Measurements from ENCODE around the gene CDK5R1.
A peak's percentile ranks its signal among the peaks of the same experiment; 100 is the strongest.
"Not testable (repeated sequence)": the region's sequence is repeated elsewhere in the genome, so short reads cannot be mapped to it uniquely, and the experiment has no call there.

The CDK5R1 gene

GRCh38 chr17:32486701-32487472 lies at the start of gene CDK5R1:
CDK5R1 (plus strand) TSS chr17:32486993; CDS start chr17:32487621, 628 bp downstream.
- peak; percentile 63 for DNase-seq (ENCODE audit: low read depth)

- no peak for DNase-seq (ENCODE audit: low read depth)
These were observed 46.1 kb upstream of the CDK5R1 start for GRCh38 chr17:32440722-32441121.

GRCh38 chr17:32441886-32442285 lies 44.9 kb upstream of the CDK5R1 start:
- no peak for DNase-seq (ENCODE audit: low read depth)

GRCh38 chr17:32443827-32444300 lies 42.9 kb upstream of the CDK5R1 start:
- DNase-seq (ENCODE audit: low read depth), result no peak

- peak; percentile 99 for DNase-seq (ENCODE audit: low read depth)
These were observed 42.3 kb upstream of the CDK5R1 start, which contains the start of gene PSMD11 for GRCh38 chr17:32444301-32445073. PSMD11 (plus strand) TSS chr17:32444510; CDS start chr17:32444524, 14 bp downstream.

GRCh38 chr17:32445074-32445415 lies 41.7 kb upstream of the CDK5R1 start:
- DNase-seq (ENCODE audit: low read depth), result no peak

GRCh38 chr17:32445497-32445896 lies 41.3 kb upstream of the CDK5R1 start:
- no peak for DNase-seq (ENCODE audit: low read depth)

GRCh38 chr17:32445971-32446370 lies 40.8 kb upstream of the CDK5R1 start:
- DNase-seq (ENCODE audit: low read depth), result no peak

GRCh38 chr17:32446949-32447348 lies 39.8 kb upstream of the CDK5R1 start:
- DNase-seq (ENCODE audit: low read depth), result no peak

- no peak for DNase-seq (ENCODE audit: low read depth)
These were observed 36.8 kb upstream of the CDK5R1 start for GRCh38 chr17:32449963-32450362.

GRCh38 chr17:32450379-32450778 lies 36.4 kb upstream of the CDK5R1 start:
- DNase-seq (ENCODE audit: low read depth), result not testable (repeated sequence)

GRCh38 chr17:32451879-32452278 lies 34.9 kb upstream of the CDK5R1 start:
- no peak for DNase-seq (ENCODE audit: low read depth)

GRCh38 chr17:32452281-32452680 lies 34.5 kb upstream of the CDK5R1 start:
- DNase-seq (ENCODE audit: low read depth), result no peak

- no peak for DNase-seq (ENCODE audit: low read depth)
These were observed 33.4 kb upstream of the CDK5R1 start for GRCh38 chr17:32453370-32453769.

GRCh38 chr17:32458371-32458770 lies 28.4 kb upstream of the CDK5R1 start:
- no peak for DNase-seq (ENCODE audit: low read depth)

- no peak for DNase-seq (ENCODE audit: low read depth)
These were observed 26.7 kb upstream of the CDK5R1 start for GRCh38 chr17:32460054-32460453.

- DNase-seq (ENCODE audit: low read depth), result no peak
These were observed 25.3 kb upstream of the CDK5R1 start for GRCh38 chr17:32461498-32461852.

- peak; percentile 30 for DNase-seq (ENCODE audit: low read depth)
These were observed 24.8 kb upstream of the CDK5R1 start for GRCh38 chr17:32461853-32462617.

- no peak for DNase-seq (ENCODE audit: low read depth)
These were observed 23.5 kb upstream of the CDK5R1 start for GRCh38 chr17:32463304-32463703.

- no peak for DNase-seq (ENCODE audit: low read depth)
These were observed 22.4 kb upstream of the CDK5R1 start for GRCh38 chr17:32464374-32464773.

- DNase-seq (ENCODE audit: low read depth), result no peak
These were observed 18.8 kb upstream of the CDK5R1 start for GRCh38 chr17:32467949-32468348.

GRCh38 chr17:32470405-32471167 lies 16.2 kb upstream of the CDK5R1 start:
- DNase-seq (ENCODE audit: low read depth), result no peak

All from activated T-helper 1 cell treated with Interleukin-2 at 50 U/mL for 16 hours (primary cell).